GM18868 (cell line): ENCODE data around the gene PHACTR4.
"Not testable (repeated sequence)": the region's sequence is repeated elsewhere in the genome, so short reads cannot be mapped to it uniquely, and the experiment has no call there.

Experiments used
- ATAC-seq: cut with Tn5 transposase; IDR thresholded peaks from one replicate; pipeline ENCODE4 v1.9.1; 2021; ENCODE audit warnings: mild to moderate bottlenecking, moderate library complexity; ENCODE audit not compliant: unreplicated experiment

PHACTR4 gene

GRCh38 chr1:28370239-28371009 is 884 bp downstream of the PHACTR4 start:
- no peak for ATAC-seq

GRCh38 chr1:28371010-28371377 is 1.5 kb downstream of the PHACTR4 start:
- ATAC-seq, result no peak

- not testable (repeated sequence) for ATAC-seq
These were observed 3.9 kb downstream of the PHACTR4 start for GRCh38 chr1:28373450-28373849.

- ATAC-seq, result no peak
These were observed 4.8 kb downstream of the PHACTR4 start for GRCh38 chr1:28374297-28374696.

- not testable (repeated sequence) for ATAC-seq
These were observed 6.1 kb downstream of the PHACTR4 start for GRCh38 chr1:28375598-28375997.

GRCh38 chr1:28376195-28376594 is 6.7 kb downstream of the PHACTR4 start:
- ATAC-seq, result not testable (repeated sequence)

GRCh38 chr1:28378906-28379305 is 9.4 kb downstream of the PHACTR4 start:
- no peak for ATAC-seq

- no peak for ATAC-seq
These were observed 10.9 kb downstream of the PHACTR4 start for GRCh38 chr1:28380394-28380793.

GRCh38 chr1:28383785-28384184 is 14.2 kb downstream of the PHACTR4 start:
- not testable (repeated sequence) for ATAC-seq

GRCh38 chr1:28392027-28392652 is 22.6 kb downstream of the PHACTR4 start:
- no peak for ATAC-seq

GRCh38 chr1:28394136-28394535 is 24.6 kb downstream of the PHACTR4 start:
- no peak for ATAC-seq

GRCh38 chr1:28395181-28395580 is 25.6 kb downstream of the PHACTR4 start:
- no peak for ATAC-seq

- ATAC-seq, result no peak
These were observed 32.2 kb downstream of the PHACTR4 start for GRCh38 chr1:28401760-28402159.

- no peak for ATAC-seq
These were observed 39.5 kb downstream of the PHACTR4 start for GRCh38 chr1:28409090-28409489.

- no peak for ATAC-seq
These were observed 42.1 kb downstream of the PHACTR4 start for GRCh38 chr1:28411656-28412055.

GRCh38 chr1:28412731-28413130 is 43.2 kb downstream of the PHACTR4 start:
- ATAC-seq, result no peak

- ATAC-seq, result no peak
These were observed 47.1 kb downstream of the PHACTR4 start for GRCh38 chr1:28416509-28417194.

- no peak for ATAC-seq
These were observed 47.9 kb downstream of the PHACTR4 start for GRCh38 chr1:28417441-28417922.

- no peak for ATAC-seq
These were observed 48.5 kb downstream of the PHACTR4 start for GRCh38 chr1:28417926-28418637.

- ATAC-seq, result no peak
These were observed 52.2 kb downstream of the PHACTR4 start for GRCh38 chr1:28421744-28422143.

GRCh38 chr1:28426831-28427230 is 57.3 kb downstream of the PHACTR4 start:
- ATAC-seq, result no peak
